ENCODE results near the gene ZNF408.

ZNF408 gene

DNA sequence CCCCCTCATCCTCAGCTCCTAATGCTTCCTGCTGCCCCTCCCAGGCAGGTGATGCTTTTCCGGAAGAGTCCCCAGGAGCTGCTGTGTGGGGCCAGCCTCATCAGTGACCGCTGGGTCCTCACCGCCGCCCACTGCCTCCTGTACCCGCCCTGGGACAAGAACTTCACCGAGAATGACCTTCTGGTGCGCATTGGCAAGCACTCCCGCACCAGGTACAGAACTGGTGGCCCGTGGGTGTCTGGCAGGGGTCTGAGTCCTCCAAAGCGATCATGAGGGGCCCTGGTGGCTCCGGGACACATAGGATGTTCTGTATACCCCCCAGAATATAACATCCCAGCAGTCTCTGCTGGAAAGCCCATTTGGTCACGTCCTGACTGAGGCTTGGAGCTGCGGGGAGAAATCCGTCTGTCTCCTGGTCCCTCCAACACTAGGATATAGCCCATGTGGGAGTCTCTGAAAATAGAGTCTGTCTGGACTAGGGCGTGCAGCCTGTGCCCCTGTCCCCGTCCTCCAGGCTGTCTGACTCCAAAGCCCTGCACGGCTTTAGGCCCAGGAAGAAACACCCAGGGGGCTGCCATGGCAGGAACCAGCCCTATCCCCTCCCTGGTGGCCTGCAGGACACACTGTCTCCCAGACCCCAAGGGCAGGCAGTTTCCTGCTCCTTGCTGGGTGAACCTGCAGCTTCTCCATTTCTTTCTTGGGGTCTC is 27.3 kb downstream of the ZNF408 start:
- no peak for DNase-seq (ENCODE audit: low read depth)

DNA sequence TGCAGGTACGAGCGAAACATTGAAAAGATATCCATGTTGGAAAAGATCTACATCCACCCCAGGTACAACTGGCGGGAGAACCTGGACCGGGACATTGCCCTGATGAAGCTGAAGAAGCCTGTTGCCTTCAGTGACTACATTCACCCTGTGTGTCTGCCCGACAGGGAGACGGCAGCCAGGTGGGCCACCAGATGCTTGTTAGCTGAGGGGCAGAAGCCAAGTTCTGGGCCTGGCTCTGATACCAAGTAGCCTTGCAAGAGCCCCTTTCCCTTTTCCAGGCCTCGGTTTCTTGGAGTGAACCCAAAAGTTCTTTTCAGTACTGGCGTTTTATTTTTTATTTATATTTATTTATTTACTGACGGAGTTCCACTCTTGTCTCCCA is 27.8 kb downstream of the ZNF408 start:
- DNase-seq (ENCODE audit: low read depth) = no peak

DNA sequence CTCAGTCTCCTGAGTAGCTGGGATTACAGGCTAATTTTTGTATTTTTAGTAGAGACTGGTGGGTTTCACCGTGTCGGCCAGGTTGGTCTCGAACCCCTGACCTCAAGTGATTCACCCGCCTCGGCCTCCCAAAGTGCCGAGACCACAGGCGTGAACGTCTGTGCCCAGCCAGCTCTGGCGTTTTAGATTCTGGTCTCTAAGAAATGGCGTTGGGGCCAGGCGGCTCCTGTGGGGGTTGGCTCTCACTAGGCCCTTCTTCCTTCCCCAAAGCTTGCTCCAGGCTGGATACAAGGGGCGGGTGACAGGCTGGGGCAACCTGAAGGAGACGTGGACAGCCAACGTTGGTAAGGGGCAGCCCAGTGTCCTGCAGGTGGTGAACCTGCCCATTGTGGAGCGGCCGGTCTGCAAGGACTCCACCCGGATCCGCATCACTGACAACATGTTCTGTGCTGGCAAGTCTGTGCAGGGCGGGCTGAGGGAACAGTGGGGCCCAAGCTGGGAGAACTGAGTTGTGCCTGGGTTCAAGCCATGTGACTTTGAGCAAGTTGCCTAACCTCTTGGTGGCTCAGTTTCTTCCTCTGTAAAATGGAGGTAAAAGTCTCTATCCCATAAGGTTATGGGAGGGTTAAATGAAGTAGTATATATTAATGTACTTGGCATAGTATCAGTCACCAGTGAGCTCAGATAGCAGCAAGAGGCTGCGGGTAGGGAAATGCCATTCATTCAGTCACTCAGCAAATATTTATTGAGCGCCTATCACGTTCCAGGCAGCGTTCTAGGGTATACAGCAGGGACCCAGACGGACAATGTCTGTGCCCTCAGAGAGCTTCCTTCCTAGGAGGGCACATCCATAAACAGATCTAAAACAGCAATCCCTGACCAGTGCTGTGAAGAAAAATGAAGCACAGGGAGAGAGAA is 28.5 kb downstream of the ZNF408 start:
- DNase-seq (ENCODE audit: low read depth) = no peak

DNA sequence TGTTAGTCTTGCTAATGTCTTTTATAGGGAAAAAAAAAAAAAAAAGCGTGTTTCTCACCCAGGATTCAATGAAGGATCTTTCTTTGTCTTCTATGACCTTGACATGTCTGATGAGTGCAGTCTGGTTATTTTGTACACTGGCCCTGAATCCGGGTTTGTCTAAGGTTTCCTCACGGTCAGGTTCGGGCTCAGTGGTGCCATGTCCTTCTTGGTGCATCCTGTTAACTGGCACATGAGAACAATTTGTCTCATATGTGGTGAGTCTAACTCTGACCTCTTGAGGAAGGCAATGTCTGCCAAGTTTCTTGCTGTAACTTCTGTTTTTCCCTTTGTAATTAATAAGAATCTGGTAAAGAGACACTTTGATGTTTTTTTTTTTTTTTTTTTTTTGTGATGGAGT is 30.7 kb downstream of the ZNF408 start:
- no peak for DNase-seq (ENCODE audit: low read depth)

DNA sequence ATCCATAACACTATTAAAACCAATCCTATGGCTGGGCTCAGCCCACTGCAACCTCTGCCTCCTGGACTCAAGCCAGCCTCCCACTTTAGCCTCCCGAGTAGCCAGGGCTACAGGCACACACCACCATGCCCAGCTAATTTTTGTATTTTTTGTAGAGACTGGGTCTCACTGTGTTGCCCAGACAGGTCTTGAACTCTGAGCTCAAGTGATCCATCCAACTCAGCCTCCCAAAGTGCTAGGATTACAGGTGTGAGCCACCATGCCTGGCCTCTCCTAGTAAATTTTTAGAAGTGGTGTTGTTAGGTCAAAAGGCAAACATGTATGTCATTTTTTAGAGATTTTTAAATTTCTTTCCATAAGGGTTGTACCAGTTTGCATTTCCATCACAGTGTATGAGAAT is 32.4 kb downstream of the ZNF408 start:
- DNase-seq (ENCODE audit: low read depth) = no peak

DNA sequence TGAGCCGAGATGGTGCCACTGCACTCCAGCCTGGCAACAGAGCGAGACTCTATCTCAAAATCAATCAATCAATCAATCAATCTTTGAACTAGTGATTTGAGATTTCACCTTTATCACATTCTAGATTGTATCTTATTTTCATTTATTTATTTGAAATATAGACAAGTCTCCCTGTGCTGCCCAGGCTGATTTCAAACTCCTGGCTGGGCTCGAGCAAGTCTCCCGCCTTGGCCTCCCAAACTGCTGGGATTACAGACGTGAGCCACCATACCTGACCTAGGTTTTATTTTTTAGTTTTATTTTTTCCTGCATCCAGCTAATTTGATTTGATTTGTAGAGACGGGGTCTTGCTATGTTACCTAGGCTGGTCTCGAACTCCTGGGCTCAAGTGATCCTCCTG is 35.3 kb downstream of the ZNF408 start:
- DNase-seq (ENCODE audit: low read depth) = no peak

DNA sequence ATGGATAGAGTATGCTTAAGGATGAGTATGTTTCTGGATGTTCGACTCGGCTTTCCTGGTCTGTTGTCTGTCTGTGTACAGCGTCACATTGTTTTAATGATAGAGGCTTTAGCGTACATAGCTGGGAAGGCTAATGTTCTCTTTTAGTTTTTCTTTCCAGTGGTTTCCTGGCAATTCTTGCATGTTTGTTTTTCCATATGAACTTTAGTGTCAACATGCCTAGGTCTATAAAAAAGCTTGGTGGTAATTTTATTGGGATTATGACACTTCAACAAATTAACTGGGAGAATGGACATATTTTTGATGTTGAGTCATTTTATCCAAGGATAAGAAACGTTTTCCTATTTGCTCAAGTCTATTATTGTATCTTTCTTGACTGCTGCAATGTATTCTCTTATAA is 35.8 kb downstream of the ZNF408 start:
- no peak for DNase-seq (ENCODE audit: low read depth)

DNA sequence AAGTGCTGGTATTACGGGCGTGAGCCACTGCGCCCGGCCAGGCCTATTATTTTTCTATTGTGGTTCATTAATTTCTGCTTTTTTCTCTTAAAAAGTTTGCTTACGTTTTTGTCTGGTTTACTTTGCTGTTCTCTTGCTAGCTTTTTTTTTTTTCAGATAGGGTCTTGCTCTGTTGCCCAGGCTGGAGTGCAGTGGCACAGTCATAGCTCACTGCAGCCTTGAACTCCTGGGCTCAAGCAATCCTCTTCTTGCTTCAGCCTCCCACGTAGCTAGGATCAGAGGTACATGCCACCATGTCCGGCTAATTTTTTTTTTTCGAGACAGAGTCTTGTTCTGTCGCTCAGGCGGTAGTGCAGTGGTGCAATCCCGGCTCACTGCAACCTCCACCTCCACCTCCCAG is 36.9 kb downstream of the ZNF408 start:
- DNase-seq (ENCODE audit: low read depth) = no peak

DNA sequence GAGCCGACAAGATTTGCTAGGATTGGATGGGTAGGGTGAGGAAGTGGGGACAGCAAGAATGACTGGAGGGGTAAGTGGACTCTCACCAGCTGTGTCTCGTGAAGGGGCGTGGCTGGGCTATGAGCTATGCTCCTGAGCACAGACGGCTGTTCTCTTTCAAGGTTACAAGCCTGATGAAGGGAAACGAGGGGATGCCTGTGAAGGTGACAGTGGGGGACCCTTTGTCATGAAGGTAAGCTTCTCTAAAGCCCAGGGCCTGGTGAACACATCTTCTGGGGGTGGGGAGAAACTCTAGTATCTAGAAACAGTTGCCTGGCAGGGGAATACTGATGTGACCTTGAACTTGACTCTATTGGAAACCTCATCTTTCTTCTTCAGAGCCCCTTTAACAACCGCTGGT is 38.1 kb downstream of the ZNF408 start:
- no peak for DNase-seq (ENCODE audit: low read depth)

DNA sequence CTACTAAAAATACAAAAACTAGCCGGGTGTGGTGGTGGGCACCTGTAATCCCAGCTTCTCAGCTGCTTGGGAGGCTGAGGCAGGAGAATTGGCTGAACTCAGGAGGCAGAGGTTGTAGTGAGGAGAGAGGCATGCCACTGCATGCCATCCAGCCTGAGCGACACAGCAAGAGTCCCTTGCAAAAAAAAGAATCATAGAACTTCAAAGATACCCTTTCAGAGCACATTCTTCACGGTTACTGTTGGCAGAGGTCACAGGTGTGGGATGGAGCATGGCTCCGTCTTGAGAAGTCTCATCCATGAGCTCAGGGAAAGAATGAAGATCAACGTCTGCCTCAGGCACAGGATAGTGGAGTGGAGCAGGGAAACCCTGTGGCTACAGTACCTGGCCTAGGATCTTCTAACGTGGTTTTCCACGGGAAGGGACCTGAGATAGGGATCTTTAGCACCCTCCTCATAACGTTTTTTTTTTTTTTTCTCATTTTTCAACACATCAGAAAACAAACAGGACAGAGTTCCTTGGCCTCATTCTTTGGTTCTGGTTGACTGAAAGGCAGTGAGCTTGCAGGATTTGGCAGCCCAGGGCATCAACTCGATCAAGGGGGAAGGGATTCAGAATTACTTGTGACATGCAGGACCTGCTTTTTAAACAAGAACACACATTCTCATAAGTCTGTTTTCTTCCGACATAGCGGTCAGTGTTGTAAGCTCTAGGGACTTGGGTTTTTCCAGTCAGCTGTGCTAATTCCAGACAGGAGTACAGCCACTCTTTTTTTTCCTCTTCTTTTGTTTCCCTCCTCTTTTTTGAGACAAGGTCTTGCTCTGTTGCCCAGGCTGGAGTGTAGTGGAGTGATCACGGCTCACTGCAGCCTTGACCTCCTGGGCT is 41.0 kb downstream of the ZNF408 start:
- no peak for DNase-seq (ENCODE audit: low read depth)

DNA sequence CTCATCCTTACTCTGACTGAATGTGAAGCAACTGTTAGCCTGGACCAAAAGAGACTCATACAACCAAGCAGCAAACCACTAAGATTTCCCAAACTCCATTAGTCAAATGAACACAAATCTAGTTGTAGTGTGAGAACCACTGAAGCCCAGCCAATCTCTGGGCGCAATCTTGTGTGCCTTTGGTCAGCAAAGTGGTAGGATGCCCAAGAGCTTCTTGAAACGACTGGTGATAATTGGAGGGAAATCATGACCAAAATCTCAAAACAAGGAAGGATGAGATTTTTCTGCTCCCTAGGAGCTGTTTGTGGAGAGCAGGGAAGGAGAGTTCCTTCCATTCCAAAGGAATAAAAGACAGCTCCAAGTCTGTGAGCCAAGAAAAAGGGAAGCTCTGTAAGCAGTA is 42.2 kb downstream of the ZNF408 start:
- DNase-seq (ENCODE audit: low read depth) = no peak

DNA sequence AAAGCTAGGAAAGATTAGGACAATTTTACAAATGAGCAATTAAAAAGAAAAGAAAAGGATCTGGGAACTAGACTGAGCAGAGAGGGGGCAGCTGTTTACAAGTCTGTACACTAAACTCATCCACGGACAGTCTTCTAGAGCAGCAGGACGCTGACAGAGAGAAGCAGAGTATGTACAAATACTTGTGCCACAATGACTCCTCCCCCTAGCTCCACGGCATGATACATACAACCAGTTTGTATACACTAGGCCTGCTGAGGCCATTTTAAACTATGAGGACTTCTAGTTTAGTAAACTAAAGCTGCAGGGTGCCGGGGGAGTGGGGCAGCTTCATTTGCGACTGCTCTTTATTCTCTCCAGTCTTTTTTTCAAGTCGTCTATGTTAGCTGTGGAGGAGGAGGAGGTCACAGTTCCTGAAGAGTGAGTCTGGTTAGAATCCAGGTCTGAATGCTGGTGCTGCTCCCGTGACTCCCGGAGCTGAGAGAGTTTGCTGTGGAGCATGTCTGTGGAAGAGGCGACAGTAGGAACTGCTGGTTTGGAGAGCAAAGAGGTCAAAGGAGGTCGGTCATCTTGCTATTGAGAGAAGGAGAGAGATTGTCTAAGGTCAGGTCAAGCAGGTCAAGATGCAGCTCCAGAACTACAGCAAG is 43.0 kb downstream of the ZNF408 start:
- no peak for DNase-seq (ENCODE audit: low read depth)

DNA sequence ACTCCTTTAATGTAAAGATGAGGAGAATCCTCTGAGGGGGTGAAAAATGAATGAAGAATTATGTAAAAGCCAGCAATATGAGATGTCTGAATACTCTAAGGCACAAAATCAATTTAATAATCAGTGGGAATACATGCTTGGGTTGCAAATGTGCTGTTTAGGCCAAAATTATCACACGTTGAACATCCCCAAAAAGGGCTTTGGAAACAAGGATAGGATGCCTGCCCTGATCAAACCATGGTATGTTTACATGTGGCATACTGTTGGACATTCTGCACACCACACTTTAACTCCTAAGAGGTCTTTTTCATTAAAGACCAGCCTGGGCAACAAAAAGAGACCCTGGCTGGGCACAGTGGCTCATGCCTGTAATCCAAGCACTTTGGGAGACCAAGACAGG is 44.5 kb downstream of the ZNF408 start:
- DNase-seq (ENCODE audit: low read depth) = no peak

DNA sequence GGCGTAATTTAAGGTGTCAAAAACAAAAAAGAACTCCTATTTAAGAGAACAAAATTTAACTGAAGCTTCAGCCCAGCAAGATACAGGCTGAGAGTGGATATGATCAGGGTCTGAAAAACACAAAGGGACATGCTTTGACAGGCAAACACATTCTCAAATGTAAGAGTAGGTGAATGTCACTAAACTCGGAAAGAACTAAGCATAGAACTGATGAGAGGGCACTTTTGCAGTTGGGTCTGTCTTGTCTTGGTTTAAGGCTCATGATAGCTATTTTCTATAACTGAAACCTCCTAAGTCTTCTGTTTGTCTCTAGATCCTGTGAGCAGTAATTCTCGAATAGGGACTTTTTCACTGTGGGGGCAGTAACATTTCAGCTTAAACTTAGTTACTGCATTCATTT is 45.2 kb downstream of the ZNF408 start:
- DNase-seq (ENCODE audit: low read depth) = no peak

DNA sequence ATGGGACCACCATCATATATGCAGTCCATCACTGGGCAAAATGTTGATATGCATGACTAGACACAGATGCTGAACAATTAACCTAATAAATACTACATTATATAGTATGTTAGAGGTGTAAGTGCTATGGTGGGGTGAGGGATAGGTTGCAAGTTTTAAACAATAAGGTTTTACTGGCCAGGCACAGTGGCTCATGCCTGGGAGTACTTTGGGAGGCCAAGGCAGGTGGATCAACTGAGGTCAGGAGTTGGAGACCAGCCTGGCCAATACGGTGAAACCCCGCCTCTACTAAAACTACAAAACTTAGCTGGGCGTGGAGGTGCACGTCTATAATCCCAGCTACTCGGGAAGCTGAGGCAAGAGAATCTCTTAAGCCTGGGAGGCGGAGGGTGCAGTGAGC is 46.3 kb downstream of the ZNF408 start:
- DNase-seq (ENCODE audit: low read depth) = no peak

Measured in T-helper 22 cell (primary cell).